Epithelial cell of esophagus (primary cell): ENCODE data around the gene KRT71.

Experiments
- DNase-seq: peaks from one replicate; pipeline ENCODE4 v3.0.0; 2010; ENCODE audit warnings: low read depth
- H3K4me3 ChIP-seq: 2 replicates; pipeline ENCODE4 v1.5.1; 2011; ENCODE audit warnings: mild to moderate bottlenecking, low read length, control low read depth
- TF ChIP-seq, protein P1 (sequence below): IDR thresholded peaks from 2 replicates; pipeline ENCODE4 v1.5.1; 2011; ENCODE audit warnings: low read depth, mild to moderate bottlenecking, low read length, control low read depth, inconsistent platforms; ENCODE audit not compliant: insufficient read depth; ENCODE audit errors: missing control alignments

The KRT71 gene

DNA sequence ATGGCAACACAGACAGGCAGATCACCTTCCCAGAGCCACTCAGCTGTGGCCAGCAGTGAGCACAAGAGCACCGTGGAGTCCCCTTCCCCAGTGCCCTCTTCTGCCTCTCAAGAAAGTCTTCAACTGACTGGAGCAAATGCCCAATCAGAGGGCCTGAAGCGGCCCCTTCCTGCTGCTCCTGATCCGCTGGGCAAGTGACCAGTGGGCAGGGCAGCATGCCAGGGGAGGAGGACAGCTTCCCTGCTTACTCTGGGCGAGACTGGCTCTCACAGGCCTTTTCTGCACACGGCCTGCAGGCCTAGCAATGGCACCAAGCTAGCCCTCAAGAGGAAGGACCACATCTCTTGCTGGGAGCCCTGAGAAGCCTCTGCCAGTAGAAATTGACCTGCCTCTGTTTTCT lies 890 bp downstream of the KRT71 start:
- TF ChIP-seq, protein P1, sequence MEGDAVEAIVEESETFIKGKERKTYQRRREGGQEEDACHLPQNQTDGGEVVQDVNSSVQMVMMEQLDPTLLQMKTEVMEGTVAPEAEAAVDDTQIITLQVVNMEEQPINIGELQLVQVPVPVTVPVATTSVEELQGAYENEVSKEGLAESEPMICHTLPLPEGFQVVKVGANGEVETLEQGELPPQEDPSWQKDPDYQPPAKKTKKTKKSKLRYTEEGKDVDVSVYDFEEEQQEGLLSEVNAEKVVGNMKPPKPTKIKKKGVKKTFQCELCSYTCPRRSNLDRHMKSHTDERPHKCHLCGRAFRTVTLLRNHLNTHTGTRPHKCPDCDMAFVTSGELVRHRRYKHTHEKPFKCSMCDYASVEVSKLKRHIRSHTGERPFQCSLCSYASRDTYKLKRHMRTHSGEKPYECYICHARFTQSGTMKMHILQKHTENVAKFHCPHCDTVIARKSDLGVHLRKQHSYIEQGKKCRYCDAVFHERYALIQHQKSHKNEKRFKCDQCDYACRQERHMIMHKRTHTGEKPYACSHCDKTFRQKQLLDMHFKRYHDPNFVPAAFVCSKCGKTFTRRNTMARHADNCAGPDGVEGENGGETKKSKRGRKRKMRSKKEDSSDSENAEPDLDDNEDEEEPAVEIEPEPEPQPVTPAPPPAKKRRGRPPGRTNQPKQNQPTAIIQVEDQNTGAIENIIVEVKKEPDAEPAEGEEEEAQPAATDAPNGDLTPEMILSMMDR = no peak
- H3K4me3 ChIP-seq = no peak overlapping the region
- DNase-seq = no peak

DNA sequence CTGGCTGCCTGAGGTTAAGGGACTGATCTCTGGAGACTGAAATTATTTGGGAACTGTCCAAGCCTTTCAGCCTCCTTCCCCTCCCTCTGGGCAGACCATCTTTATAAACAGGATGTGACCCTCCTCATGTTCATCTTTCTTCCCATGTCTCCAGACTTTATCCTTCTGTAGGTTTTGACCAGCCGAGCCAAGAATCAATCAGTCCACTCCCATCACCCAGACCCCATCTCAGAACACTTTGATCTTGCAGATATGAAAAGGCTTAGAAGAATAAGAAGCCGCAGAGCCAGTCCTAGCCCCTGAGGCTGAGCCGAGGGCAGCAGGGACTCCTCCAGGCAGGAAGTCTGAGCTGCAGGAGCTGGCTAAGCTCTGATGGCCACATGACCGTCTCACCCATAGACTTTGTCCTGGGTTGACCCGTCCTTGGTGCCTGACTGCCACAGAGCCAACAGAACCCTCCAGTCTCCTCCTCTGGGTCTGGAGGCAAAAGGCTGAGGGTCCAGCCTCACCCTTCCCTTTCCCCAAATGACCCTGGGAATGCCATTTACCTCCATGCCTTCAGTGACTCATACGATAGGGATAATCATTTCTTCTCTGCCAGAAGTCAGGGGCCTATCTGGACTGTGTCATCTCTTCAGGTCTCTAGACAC lies 1.6 kb downstream of the KRT71 start:
- TF ChIP-seq, protein P1 = no peak
- H3K4me3 ChIP-seq = no peak overlapping the region
- no peak for DNase-seq

DNA sequence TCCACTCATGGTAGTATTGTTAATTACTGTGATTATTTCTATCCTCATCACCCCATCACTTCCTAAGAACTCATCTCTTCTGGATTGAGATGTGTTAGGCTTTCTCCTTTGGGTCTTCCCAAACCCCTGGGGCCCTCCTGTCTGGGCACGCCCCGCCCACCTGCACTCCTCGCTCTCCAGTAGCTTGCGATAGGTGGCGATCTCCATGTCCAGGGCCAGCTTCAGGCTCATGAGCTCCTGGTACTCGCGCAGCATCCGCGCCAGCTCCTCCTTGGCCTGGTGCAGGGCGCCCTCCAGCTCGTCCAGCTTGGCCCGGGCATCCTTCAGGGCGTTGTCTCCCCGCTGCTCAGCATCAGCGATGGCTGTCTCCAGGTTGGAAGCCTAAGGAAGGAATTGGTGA lies 6.8 kb downstream of the KRT71 start:
- no peak for DNase-seq
- TF ChIP-seq, protein P1 = no peak
- H3K4me3 ChIP-seq = no peak overlapping the region

DNA sequence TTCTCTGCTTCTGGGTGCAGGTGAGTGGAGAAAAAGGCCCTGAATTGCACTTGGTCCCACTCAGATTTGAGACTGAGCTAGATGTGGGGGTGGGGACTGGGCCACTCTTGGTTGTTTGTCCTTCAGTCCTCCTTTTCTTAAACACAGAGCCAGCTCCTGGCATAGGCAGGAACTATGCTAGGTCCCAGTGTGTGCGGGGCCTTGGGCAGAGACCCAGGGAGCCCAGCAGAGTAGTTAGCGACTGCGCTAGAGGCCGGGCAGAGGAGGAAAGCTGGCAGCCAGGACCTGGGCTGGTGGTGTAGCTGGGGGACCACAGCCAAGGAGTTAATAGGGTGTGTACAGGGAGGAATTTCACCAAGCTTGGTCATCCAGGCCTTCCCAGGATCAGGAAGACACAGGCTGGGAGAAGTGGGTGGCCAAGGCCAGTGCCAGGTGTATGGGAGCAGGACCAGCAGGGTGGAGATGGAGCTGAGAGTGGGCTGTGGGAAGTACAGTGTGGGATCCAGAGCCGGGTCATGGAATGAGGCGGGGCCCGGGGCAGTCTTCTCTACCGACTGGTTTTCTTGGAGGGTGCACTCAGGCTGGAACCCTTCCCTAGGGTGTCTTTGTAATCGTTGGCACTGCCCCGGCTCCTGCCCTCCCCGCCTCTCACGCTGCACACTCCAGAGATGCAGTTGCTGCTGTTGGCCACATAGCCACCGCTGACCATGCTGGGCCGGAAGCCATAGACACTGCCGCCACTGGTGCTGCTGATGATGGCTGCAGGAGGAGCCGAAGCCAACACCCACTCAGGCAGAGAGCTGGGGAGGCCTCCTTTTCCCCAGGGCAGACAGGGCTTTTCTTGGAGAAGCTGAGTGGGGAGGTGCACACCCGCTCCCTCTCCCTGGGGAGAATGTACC lies 8.7 kb downstream of the KRT71 start:
- DNase-seq = no peak
- TF ChIP-seq, protein P1 = peak; percentile 1
- H3K4me3 ChIP-seq = no peak overlapping the region

DNA sequence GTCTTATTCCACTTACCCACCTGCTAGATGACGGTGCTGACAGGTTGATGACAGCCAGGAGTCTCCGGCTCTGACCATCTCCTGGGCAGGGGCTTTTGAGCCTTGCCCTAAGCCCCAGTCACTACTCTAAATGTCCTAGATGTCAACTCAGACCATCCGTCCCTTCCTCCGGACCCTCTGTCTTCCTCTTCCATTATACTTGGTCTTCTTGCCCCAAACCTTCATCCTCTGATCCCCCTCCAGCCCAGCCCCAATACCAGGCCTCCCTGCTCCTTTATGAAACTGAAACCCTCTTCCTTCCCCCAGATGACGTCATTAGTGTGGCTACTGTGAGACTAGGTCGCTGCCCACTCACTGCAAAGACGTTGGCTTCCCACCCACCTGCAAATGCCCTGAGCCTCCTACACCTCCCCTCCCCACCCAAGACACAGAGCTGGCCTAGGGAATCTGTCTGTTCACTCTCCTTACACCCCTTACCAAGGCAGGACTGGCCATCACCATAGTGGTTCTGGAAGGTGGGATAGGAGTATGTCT lies 10.1 kb downstream of the KRT71 start:
- H3K4me3 ChIP-seq = no peak overlapping the region
- no peak for DNase-seq
- TF ChIP-seq, protein P1 = no peak

DNA sequence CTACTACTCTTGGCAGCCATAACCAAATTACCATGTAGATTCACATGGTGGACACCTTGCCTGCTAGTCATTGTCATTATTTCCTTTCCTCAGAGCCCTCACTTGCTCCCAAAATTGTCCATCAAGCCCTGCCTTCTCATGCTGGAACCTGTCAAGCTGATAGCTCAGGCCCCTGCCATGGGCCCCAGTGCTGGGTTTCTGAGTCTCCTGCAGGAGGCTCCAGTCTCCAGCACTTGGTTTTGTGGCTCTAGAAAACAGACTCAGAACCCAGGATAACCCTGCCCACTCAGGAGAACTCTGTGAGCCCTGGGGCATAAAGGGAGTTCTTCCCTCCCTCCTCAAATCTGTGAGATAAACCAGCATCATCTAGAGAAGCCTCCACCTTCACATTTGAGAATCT lies 10.8 kb downstream of the KRT71 start:
- H3K4me3 ChIP-seq = no peak overlapping the region
- TF ChIP-seq, protein P1 = peak; percentile 55
- peak; percentile 47 for DNase-seq
